ENCODE data around the gene UNC79.

Gene UNC79

GRCh38 chr14:93655078-93655750 lies 224.5 kb downstream of the UNC79 start:
- no peak for DNase-seq (ENCODE audit: low read depth in 2 of 2, low spot score in 1 of 2)

DNA sequence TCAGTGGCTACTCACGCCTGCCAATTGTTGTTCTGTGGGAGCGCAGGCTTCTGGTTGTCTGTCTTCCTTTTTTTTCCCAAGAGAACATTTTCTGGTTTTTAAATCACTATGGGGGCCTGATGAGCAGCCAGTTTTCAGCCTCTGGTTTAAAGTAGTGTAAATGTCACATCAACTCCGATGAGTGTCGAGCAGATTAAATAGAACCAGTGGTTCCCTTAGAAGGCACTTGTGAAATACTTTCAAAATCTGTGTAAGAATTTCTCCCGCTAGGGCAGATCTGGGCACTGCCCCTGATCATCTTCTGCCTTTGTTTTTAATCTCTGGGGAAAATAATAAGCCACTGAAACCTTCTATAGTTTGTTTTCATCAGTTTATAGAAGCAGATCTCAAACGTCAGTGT lies 227.1 kb downstream of the UNC79 start:
- DNase-seq (ENCODE audit: low read depth in 2 of 2, low spot score in 1 of 2), result no peak

GRCh38 chr14:93663317-93663716 lies 232.6 kb downstream of the UNC79 start:
- DNase-seq (ENCODE audit: low read depth in 2 of 2, low spot score in 1 of 2), result no peak

DNA sequence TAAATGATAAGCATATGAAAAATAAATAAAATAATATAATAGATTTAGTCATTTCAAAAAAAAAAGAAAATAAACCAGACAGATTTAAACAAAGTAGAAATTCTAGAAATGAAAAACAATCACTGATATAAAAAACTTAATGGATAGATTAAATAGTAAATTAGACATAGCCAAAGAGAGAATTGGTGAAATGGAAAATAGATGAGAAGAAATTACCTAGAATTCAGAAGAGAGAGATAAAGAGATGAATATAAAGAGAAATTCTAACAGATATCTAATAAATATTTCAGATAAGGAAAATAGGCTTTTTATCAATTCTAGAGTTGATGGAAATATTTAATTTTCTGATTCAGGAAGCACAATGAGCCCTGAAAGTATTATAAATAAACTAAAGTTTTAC lies 234.4 kb downstream of the UNC79 start:
- no peak for DNase-seq (ENCODE audit: low read depth in 2 of 2, low spot score in 1 of 2)

GRCh38 chr14:93669632-93670031 lies 238.9 kb downstream of the UNC79 start:
- no peak for DNase-seq (ENCODE audit: low read depth in 2 of 2, low spot score in 1 of 2)

DNA sequence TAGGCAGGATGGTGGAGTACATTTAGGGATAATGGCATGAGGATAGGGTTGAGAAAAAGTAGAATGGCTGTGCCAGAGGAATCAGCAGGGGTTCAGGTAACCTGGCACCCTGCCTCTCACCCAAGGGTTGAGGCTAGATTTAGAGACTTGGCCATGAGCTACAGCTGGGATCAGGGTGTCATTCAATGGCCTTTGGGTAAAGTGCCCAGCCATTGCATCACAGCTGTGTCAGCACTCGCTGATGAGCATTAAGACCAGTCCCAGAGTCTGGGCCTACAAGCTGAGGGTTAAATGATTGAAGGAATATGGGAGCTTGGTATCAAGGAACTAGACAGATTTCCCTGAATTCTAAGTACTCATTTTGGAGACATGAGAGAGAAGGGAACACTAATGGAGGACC lies 243.6 kb downstream of the UNC79 start:
- no peak for DNase-seq (ENCODE audit: low read depth in 2 of 2, low spot score in 1 of 2)

DNA sequence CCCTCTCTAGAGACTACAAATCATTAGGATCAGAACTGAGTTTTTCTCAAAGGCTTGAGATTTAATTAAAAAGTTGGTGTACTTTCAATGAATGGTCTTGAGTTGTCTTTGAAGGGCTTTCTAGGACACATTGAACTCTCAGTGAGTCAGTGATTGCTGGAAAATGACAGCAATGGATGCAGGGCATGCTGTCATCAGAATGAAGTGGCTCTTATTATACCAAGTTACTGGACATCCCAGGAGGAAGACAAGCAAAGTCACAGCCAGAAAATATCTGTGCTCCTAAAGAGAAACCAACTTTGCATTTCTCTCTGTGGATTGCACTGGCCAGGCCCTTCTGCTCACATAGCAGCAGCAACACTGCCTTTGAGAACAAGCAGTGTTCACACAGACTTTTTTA lies 244.9 kb downstream of the UNC79 start:
- DNase-seq (ENCODE audit: low read depth in 2 of 2, low spot score in 1 of 2), result no peak

- DNase-seq (ENCODE audit: low read depth in 2 of 2, low spot score in 1 of 2), result no peak
These were observed 245.7 kb downstream of the UNC79 start for GRCh38 chr14:93676416-93676958.

DNA sequence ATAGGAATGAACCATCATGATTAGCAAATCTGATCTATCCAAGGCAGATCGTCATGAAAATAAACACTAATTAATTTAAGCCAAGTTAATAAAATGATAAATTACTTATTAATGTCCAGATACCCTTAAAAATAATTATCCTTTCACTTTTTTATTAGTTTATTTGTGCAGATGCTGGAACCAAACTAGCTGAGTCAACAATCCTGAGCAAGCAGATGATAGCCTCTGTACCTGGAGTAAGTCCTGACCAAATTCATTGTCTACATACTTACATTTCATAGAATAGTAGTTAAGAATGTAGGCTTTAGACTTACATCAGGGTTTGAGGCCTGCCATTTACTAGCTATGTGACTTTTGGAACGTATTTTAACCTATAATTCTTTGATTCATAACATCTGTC lies 251.7 kb downstream of the UNC79 start:
- DNase-seq (ENCODE audit: low read depth in 2 of 2, low spot score in 1 of 2), result no peak

DNA sequence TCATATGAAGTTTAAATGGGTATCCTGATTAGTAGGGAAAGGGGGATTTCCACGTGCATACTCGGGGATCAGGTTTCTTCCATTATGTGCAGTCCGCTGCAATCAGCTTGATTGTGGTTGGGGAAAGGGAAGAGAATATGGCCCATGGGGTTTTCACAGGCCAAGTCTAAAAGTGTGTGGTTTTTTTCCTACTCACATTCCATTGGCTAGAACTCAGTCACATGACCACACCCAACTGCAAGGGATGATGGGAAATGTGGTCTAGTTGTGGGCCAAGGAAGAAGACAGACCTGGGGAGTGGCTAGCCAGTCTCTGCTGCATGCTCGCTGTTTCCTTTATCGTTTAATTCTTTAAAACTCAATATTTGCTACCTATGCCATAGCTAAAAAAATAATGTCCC lies 252.5 kb downstream of the UNC79 start:
- no peak for DNase-seq (ENCODE audit: low read depth in 2 of 2, low spot score in 1 of 2)

DNA sequence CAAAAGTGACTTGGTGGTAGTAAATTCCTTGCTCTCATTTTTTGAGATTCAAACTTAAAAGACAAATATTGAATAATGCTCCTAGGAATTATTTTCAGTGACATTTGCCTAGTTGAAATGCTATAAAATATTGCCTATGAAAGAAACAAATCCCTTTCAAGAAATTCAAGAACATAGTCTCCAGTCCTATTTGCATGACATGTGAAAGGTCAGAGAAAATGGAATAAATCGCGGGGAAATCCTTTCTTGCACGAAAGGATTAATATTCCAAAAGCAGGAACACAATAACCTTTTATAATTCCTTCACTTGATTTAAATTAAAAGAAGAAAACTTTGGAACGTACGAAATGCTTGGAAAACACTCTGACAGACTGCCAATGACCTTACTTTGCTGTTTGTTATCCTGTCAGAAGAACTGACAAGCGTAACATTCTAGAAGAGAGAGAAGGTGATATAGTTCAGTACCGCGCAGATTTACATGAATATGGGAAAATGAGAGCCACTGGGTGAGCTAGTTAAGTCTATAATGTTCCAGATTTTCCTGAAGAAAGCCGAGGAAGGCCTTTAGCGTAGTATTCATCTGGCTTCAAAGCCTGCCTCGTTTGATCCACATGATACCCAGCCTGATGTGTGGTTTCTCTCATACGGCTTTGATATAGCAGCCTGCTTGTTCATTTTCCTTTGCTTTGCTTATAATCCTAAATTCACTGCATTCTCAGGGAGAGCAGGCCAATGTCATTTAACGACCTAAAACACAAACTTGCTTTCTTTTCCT lies 254.6 kb downstream of the UNC79 start:
- DNase-seq (ENCODE audit: low read depth in 2 of 2, low spot score in 1 of 2), result no peak

- DNase-seq (ENCODE audit: low read depth in 2 of 2, low spot score in 1 of 2), result no peak
These were observed 255.5 kb downstream of the UNC79 start for GRCh38 chr14:93686268-93686667.

- DNase-seq (ENCODE audit: low read depth in 2 of 2, low spot score in 1 of 2), result no peak
These were observed 257.5 kb downstream of the UNC79 start for GRCh38 chr14:93688239-93688666.

DNA sequence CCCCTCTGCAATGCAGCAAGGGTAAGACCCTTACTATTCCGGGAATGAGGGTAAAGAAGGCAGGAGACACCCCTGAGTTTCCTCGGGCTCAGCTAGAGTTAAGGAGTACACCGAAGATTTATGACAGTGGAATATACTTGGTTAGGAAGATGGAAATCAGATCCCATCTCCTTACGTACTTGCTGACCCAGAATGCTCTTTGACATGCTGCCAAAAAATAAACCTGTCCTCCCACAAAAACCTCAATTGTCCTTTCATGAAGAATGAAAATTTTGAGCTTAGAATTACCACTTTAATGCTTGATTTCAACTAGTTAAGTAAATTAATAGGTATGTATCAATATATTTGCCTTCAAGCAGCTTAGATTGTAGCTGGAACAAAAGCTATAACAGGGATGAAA lies 258.1 kb downstream of the UNC79 start:
- DNase-seq (ENCODE audit: low read depth in 2 of 2, low spot score in 1 of 2), result no peak

DNA sequence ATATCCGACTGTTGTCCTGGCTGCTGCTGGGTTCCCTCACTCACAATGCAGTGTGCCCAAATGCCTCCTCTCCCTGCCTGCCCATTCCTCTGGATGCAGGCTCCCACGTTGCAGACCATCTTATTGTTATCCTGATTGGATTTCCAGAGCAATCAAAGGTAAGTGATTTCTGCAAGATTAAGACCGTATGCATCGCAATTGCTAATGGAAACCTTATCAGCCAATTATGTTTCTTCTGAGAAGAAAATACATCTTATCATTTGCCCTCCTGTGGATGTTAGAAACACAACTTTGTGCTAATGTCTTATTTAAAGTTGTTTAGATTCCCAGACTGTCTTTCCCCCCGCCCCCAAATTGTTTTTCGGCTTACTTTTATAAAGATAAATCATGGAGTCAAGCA lies 259.4 kb downstream of the UNC79 start:
- DNase-seq (ENCODE audit: low read depth in 2 of 2, low spot score in 1 of 2), result no peak

DNA sequence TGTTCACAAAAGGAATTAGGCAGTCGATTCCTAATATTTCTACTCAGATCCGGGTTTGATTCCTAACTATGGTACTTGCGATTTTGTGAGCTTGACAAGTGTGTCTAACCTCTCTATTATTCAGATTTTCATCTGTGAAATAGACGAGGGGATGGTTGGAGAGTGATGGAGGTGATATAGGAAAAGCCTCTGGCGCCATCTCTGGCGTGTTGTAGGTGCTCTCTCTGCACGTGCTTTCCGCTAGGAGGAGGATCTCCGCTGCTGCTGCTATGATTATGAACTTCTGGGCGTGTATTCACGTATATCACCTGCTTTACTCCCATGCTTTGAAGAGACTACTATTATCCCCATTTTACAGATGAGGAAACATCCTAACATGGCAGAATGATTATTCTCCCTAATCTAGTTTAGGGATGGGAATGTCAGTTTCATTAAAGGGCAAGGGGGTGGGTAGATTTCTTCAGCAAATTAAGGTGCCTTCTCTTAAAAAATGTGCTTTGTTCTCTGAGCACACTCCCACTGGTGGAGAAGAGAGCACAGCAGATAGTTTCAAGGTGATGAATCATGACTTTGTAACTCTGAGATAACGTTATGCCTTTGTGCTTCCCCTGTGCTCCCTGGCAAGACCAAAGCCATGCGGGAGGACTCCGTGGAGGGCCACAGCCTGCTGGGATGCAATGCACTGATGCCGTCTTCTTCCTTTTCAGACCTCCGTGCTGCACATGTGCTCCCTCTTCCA lies 260.5 kb downstream of the UNC79 start:
- no peak for DNase-seq (ENCODE audit: low read depth in 2 of 2, low spot score in 1 of 2)

GRCh38 chr14:93693914-93694313 lies 263.2 kb downstream of the UNC79 start:
- DNase-seq (ENCODE audit: low read depth in 2 of 2, low spot score in 1 of 2), result no peak

DNA sequence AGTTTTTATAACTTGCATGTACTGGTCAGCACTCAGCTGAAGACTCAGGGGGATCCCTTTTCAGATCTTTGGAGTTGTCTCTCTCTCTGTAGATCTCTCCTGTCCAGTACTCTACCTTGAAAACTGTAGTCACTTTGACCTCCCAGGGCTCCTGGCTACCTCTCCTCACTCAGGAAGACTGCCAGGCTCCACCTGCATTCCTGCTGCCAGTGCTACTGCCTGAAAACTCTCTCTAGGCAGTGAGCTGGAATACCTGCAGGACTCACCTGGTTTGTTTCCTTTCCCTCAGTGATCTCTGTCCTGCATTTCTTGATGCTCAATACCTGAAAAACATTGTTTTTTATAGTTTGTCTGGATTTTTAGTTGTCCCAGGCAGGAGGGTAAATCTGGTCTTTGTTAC lies 270.2 kb downstream of the UNC79 start:
- DNase-seq (ENCODE audit: low read depth in 2 of 2, low spot score in 1 of 2), result no peak

DNA sequence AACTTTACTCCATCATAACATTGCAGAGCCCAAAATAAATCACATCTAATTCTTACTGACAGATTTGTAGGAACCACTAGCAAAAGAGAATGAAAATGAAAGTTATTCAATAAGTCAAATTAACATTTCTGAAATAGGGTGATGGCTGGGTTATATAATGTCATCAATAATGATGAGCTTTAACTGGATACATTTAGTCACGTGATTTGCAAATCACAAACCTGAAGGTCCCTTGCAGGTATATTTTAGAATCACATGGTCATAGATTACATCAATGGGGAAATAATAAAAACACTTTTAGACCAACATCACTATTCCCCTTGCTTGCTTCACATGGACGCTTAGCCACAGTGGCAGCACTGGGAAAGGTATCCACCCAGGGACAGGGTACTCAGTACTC lies 270.8 kb downstream of the UNC79 start:
- DNase-seq (ENCODE audit: low read depth in 2 of 2, low spot score in 1 of 2), result no peak

GRCh38 chr14:93702946-93703345 lies 272.2 kb downstream of the UNC79 start:
- DNase-seq (ENCODE audit: low read depth in 2 of 2, low spot score in 1 of 2), result no peak

DNA sequence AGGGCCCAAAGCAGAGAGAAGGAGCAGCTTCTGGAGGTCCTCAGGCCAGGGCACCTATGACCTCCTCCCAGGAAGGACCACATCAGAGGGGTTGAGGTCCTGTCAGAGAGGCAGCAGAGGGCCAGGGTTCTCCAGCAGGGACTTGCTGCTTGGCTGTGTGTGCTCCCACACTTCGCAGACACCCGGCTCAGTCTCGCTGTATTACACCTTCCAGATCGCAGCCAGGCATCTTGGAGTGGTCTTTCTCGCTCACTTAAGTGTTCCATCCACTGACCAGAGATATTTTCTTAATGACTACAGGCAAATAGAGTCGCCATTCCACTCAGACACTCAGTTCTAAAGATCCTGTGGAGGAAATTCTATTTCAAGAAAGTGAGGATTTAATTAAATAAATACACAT lies 273.2 kb downstream of the UNC79 start:
- DNase-seq (ENCODE audit: low read depth in 2 of 2, low spot score in 1 of 2), result no peak
